ENCODE data around the gene MRPS9.

MRPS9 gene

GRCh38 chr2:105129722-105130232 is 91.9 kb downstream of the MRPS9 start:
- H4K20me1 ChIP-seq = no peaks in the 10 kb centered on the region
- H3K9ac ChIP-seq = no peak overlapping the region
- no peak overlapping the region for H3K4me2 ChIP-seq
- H3K9me3 ChIP-seq = no peaks in the 10 kb centered on the region; the same call in 1 of the 2 replicates
- TF ChIP-seq Cebpa-rat (IDR thresholded peaks at IDR 0.05) = no peak
- no peaks in the 10 kb centered on the region for H3K4me1 ChIP-seq
- no peak overlapping the region for H3K27ac ChIP-seq
- no peaks in the 10 kb centered on the region for H3K36me3 ChIP-seq
- H3K4me3 ChIP-seq = no peak overlapping the region
- H3K27me3 ChIP-seq = no peaks in the 10 kb centered on the region

GRCh38 chr2:105130546-105130945 is 92.7 kb downstream of the MRPS9 start:
- no peaks in the 10 kb centered on the region for H3K27me3 ChIP-seq
- H4K20me1 ChIP-seq = no peaks in the 10 kb centered on the region
- H3K27ac ChIP-seq = no peak overlapping the region
- no peak overlapping the region for H3K9ac ChIP-seq
- H3K36me3 ChIP-seq = no peaks in the 10 kb centered on the region
- no peak overlapping the region for H3K4me3 ChIP-seq
- no peaks in the 10 kb centered on the region; the same call in 1 of the 2 replicates for H3K9me3 ChIP-seq
- H3K4me2 ChIP-seq = no peak overlapping the region
- no peak for TF ChIP-seq Cebpa-rat (IDR thresholded peaks at IDR 0.05)
- H3K4me1 ChIP-seq = no peaks in the 10 kb centered on the region

GRCh38 chr2:105134081-105134480 is 96.2 kb downstream of the MRPS9 start:
- Histone ChIP-seq H4K20me1 (no peaks in the 10 kb centered on the region), H3K9ac (no peak overlapping the region), H3K4me3 (no peak overlapping the region), H3K9me3 (no peaks in the 10 kb centered on the region), H3K4me1 (no peaks in the 10 kb centered on the region), H3K36me3 (no peaks in the 10 kb centered on the region), H3K27ac (no peak overlapping the region), H3K27me3 (no peaks in the 10 kb centered on the region), H3K4me2 (no peak overlapping the region)
- no peak for TF ChIP-seq Cebpa-rat (IDR thresholded peaks at IDR 0.05)

GRCh38 chr2:105135436-105135835 is 97.6 kb downstream of the MRPS9 start:
- no peak overlapping the region for H3K4me3 ChIP-seq

GRCh38 chr2:105136394-105136793 is 98.5 kb downstream of the MRPS9 start:
- H4K20me1 ChIP-seq = no peaks in the 10 kb centered on the region
- no peak overlapping the region for H3K4me2 ChIP-seq
- H3K27ac ChIP-seq = no peak overlapping the region
- H3K4me3 ChIP-seq = no peak overlapping the region
- H3K9me3 ChIP-seq = no peaks in the 10 kb centered on the region
- H3K36me3 ChIP-seq = no peaks in the 10 kb centered on the region
- no peaks in the 10 kb centered on the region for H3K27me3 ChIP-seq
- no peak for TF ChIP-seq Cebpa-rat (IDR thresholded peaks at IDR 0.05)
- H3K4me1 ChIP-seq = no peaks in the 10 kb centered on the region
- no peak overlapping the region for H3K9ac ChIP-seq

More at GRCh38 chr2:105135436-105135835, 97.6 kb downstream of the MRPS9 start:
- no peak for TF ChIP-seq Cebpa-rat (IDR thresholded peaks at IDR 0.05)
- Histone ChIP-seq H3K36me3 (no peaks in the 10 kb centered on the region), H3K27ac (no peak overlapping the region), H3K9me3 (no peaks in the 10 kb centered on the region), H3K27me3 (no peaks in the 10 kb centered on the region), H3K9ac (no peak overlapping the region), H4K20me1 (no peaks in the 10 kb centered on the region), H3K4me2 (no peak overlapping the region), H3K4me1 (no peaks in the 10 kb centered on the region)

GRCh38 chr2:105138643-105139042 is 100.8 kb downstream of the MRPS9 start:
- Histone ChIP-seq H3K9ac (no peak overlapping the region), H3K4me3 (no peak overlapping the region), H4K20me1 (no peaks in the 10 kb centered on the region), H3K4me2 (no peak overlapping the region), H3K4me1 (no peaks in the 10 kb centered on the region), H3K27ac (no peak overlapping the region), H3K9me3 (no peaks in the 10 kb centered on the region), H3K27me3 (no peaks in the 10 kb centered on the region), H3K36me3 (no peaks in the 10 kb centered on the region)
- TF ChIP-seq Cebpa-rat (IDR thresholded peaks at IDR 0.05) = no peak

- Histone ChIP-seq H3K4me2 (no peak overlapping the region), H3K4me3 (no peak overlapping the region), H4K20me1 (no peaks in the 10 kb centered on the region), H3K27me3 (no peaks in the 10 kb centered on the region), H3K4me1 (peaks cover 3% of the 10 kb centered on the region), H3K9ac (no peak overlapping the region), H3K27ac (no peak overlapping the region), H3K9me3 (no peaks in the 10 kb centered on the region), H3K36me3 (no peaks in the 10 kb centered on the region)
- TF ChIP-seq Cebpa-rat (IDR thresholded peaks at IDR 0.05) = no peak
Observed at GRCh38 chr2:105139556-105140239, 101.8 kb downstream of the MRPS9 start.

GRCh38 chr2:105140240-105140568 is 102.3 kb downstream of the MRPS9 start:
- no peaks in the 10 kb centered on the region for H4K20me1 ChIP-seq
- H3K4me1 ChIP-seq = peaks cover 8% of the 10 kb centered on the region
- H3K4me2 ChIP-seq = no peak overlapping the region
- no peak for TF ChIP-seq Cebpa-rat (IDR thresholded peaks at IDR 0.05)
- H3K9me3 ChIP-seq = no peaks in the 10 kb centered on the region
- no peaks in the 10 kb centered on the region for H3K36me3 ChIP-seq
- no peaks in the 10 kb centered on the region for H3K27me3 ChIP-seq
- H3K27ac ChIP-seq = no peak overlapping the region
- no peak overlapping the region for H3K9ac ChIP-seq
- H3K4me3 ChIP-seq = no peak overlapping the region

- TF ChIP-seq Cebpa-rat (IDR thresholded peaks at IDR 0.05) = no peak
- Histone ChIP-seq H3K9ac (no peak overlapping the region), H3K4me3 (no peak overlapping the region), H3K9me3 (no peaks in the 10 kb centered on the region), H3K36me3 (no peaks in the 10 kb centered on the region), H3K27me3 (no peaks in the 10 kb centered on the region), H3K4me1 (peaks cover 8% of the 10 kb centered on the region), H4K20me1 (no peaks in the 10 kb centered on the region), H3K27ac (no peak overlapping the region), H3K4me2 (no peak overlapping the region)
Observed at GRCh38 chr2:105141099-105141614, 103.3 kb downstream of the MRPS9 start.

- Histone ChIP-seq H3K36me3 (no peaks in the 10 kb centered on the region), H3K27me3 (no peaks in the 10 kb centered on the region), H3K27ac (no peak overlapping the region), H4K20me1 (no peaks in the 10 kb centered on the region), H3K4me1 (peaks cover 8% of the 10 kb centered on the region), H3K4me3 (no peak overlapping the region), H3K9me3 (no peaks in the 10 kb centered on the region), H3K9ac (no peak overlapping the region), H3K4me2 (no peak overlapping the region)
- no peak for TF ChIP-seq Cebpa-rat (IDR thresholded peaks at IDR 0.05)
Observed at GRCh38 chr2:105142239-105142638, 104.4 kb downstream of the MRPS9 start.

Measured in BLaER1 (cell line).